Esophagus muscularis mucosa (tissue), 4 donors: Measurements from ENCODE around the gene ARL15. TPM values are rescaled to one million over a fixed set of nuclear protein-coding genes. Genes with fewer than 3 reads are reported as not detected.

Source experiments
- DNase-seq: peaks from one replicate; pipeline ENCODE4 v3.0.0-alpha.2; 2017; ENCODE audit errors: extremely low spot score
- H3K27ac ChIP-seq, 4 donors: fragments of 200-600 bp; sonication (generic); replicated peaks in 1 of 4; 1 replicate in 3 of 4; 2 replicates in 1 of 4; pipeline ENCODE4 v1.5.1; 2016 to 2019; ENCODE audit warnings: mild to moderate bottlenecking in 1 of 4
- H3K27me3 ChIP-seq, 4 donors: fragments of 200-600 bp; sonication (generic); one replicate each; pipeline versions ENCODE4 v1.5.1 to v1.6.0; 2016 to 2019
- H3K36me3 ChIP-seq, 4 donors: fragments of 200-600 bp; sonication (generic); one replicate each; pipeline ENCODE4 v1.5.1; 2016 to 2019
- H3K4me1 ChIP-seq, 4 donors: fragments of 200-600 bp; sonication (generic); one replicate each; pipeline ENCODE4 v1.5.1; 2016 to 2019
- H3K4me3 ChIP-seq, 4 donors: fragments of 200-600 bp; sonication (generic); 1 replicate in 2 of 4; 2 replicates in 2 of 4; pipeline ENCODE4 v1.5.1; 2016 to 2019; ENCODE audit warnings: mild to moderate bottlenecking in 4 of 4, moderate library complexity in 1 of 4
- H3K9me3 ChIP-seq, 4 donors: fragments of 200-600 bp; sonication (generic); 1 replicate in 3 of 4; 2 replicates in 1 of 4; pipeline ENCODE4 v1.5.1; 2016 to 2019
- EP300 ChIP-seq: sonication (generic); formaldehyde crosslinking; IDR thresholded peaks from one replicate; pipeline ENCODE4 v1.6.1; 2017; ENCODE audit warnings: antibody characterized with exemption
- POLR2A ChIP-seq: fragments of 450-650 bp; IDR thresholded peaks from one replicate; pipeline ENCODE4 v1.6.1; 2017; ENCODE audit warnings: antibody characterized with exemption, moderate library complexity, mild to moderate bottlenecking, low read depth
- POLR2AphosphoS5 ChIP-seq, 2 donors: sonication (generic); formaldehyde crosslinking; IDR thresholded peaks; one replicate each; pipeline ENCODE4 v1.6.1; 2017; ENCODE audit warnings: antibody characterized with exemption in 2 of 2
- WGBS: methylation state at CpG from one replicate; pipeline ENCODE4 v1.1.5; 2018; 5-methylcytosine and 5-hydroxymethylcytosine counted together
- intact Hi-C: fragments of 100-400 bp; cut with DNase I; formaldehyde crosslinking; loops from one replicate; pipeline ENCODE4 v1.15.1; 2023
- total RNA-seq, 4 donors: library from RNA; depleted of rRNA; stranded (reverse); fragments of >200 nt; gene quantifications; one replicate each; pipeline versions ENCODE4 v1.1.0 to v1.2.1, GENCODE V29; 2016
- TF ChIP-seq, protein P1 (sequence below), 3 experiments: fragments of 200-600 bp in 2 of 3; fragments of 450-650 bp in 1 of 3; sonication (generic) in 2 of 3; IDR thresholded peaks; one replicate each; pipeline ENCODE4 v1.5.1; 2017 to 2019; ENCODE audit warnings: antibody characterized with exemption in 3 of 3, mild to moderate bottlenecking in 2 of 3, moderate library complexity in 1 of 3

ARL15 gene
- total RNA-seq, 4 donors from 2014 or later = 11.6 to 21.6 (median 16.5) TPM

DNA sequence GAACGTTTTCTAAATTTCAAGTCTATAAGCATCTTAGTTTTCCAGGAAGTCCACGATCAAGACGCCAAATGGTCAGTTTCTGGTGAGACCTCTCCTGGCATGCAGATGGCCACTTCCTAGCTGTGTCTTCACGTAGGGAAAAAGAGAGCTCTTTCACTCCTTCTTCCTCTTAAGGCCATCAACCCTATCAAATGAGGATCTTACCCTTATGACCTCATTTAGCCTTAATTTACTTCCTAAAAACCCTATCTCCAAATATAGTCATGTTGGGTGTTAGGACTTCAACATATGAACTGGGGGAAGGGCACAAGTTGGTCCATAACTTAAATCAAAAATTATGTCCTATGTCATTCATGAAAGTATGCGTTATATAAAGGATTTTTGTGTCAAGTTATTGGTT, 229.5 kb downstream of the ARL15 start:
- Histone ChIP-seq H3K27me3 (no peaks in the 10 kb centered on the region), H3K4me3 (no peak overlapping the region), H3K36me3 (no peaks in the 10 kb centered on the region), H3K4me1 (no peaks in the 10 kb centered on the region), H3K9me3 (no peaks in the 10 kb centered on the region), H3K27ac (no peak overlapping the region)
- no peak for TF ChIP-seq EP300
- TF ChIP-seq POLR2A = no peak
- TF ChIP-seq POLR2AphosphoS5 (IDR thresholded peaks at IDR 0.05) = no peak
- TF ChIP-seq, protein P1, sequence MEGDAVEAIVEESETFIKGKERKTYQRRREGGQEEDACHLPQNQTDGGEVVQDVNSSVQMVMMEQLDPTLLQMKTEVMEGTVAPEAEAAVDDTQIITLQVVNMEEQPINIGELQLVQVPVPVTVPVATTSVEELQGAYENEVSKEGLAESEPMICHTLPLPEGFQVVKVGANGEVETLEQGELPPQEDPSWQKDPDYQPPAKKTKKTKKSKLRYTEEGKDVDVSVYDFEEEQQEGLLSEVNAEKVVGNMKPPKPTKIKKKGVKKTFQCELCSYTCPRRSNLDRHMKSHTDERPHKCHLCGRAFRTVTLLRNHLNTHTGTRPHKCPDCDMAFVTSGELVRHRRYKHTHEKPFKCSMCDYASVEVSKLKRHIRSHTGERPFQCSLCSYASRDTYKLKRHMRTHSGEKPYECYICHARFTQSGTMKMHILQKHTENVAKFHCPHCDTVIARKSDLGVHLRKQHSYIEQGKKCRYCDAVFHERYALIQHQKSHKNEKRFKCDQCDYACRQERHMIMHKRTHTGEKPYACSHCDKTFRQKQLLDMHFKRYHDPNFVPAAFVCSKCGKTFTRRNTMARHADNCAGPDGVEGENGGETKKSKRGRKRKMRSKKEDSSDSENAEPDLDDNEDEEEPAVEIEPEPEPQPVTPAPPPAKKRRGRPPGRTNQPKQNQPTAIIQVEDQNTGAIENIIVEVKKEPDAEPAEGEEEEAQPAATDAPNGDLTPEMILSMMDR (IDR thresholded peaks at IDR 0.05) = no peak
- DNase-seq = no peak
- intact Hi-C loops = no loop called here
- 80% methylated on average over 5 of the region's 5 CpGs for WGBS

- DNase-seq = no peak
- 72% methylated on average over 2 of the region's 2 CpGs for WGBS
- intact Hi-C loops = no loop called here
- TF ChIP-seq, protein P1 (IDR thresholded peaks at IDR 0.05) = no peak
- no peak for TF ChIP-seq POLR2A
- TF ChIP-seq POLR2AphosphoS5 (IDR thresholded peaks at IDR 0.05) = no peak
- no peak for TF ChIP-seq EP300
- Histone ChIP-seq H3K4me1 (no peaks in the 10 kb centered on the region), H3K27ac (no peak overlapping the region), H3K4me3 (no peak overlapping the region), H3K9me3 (no peaks in the 10 kb centered on the region), H3K36me3 (peaks cover 0 to 5% (median 0%) of the 10 kb centered on the region in 4 donors), H3K27me3 (no peaks in the 10 kb centered on the region)
Measured at GRCh38 chr5:54073735-54074134, 236.6 kb downstream of the ARL15 start.

DNA sequence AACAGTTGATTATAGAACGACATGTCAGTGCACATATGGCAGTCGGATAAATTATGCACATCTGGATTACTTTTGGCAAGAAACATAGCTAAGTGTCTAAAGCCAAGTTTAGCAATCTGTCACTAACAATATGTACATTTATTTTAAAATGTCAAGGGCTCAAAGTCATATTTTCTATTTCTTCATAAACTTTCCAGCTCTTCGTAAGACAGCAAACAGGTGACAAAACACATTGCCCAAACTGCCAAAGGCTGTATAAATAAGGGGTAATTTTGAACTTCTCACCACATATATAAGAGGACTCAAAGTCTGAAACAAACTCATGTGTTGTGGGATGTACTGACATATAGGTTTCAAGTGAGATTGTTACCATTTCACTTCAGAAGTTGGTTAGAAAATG, 237.2 kb downstream of the ARL15 start:
- Histone ChIP-seq H3K27ac (no peak overlapping the region), H3K4me3 (no peak overlapping the region), H3K27me3 (no peaks in the 10 kb centered on the region), H3K36me3 (peaks cover 0 to 5% (median 0%) of the 10 kb centered on the region in 4 donors), H3K9me3 (no peaks in the 10 kb centered on the region), H3K4me1 (no peaks in the 10 kb centered on the region)
- no peak for DNase-seq
- TF ChIP-seq POLR2A (no peak), POLR2AphosphoS5 (IDR thresholded peaks at IDR 0.05) (no peak), EP300 (no peak)
- TF ChIP-seq, protein P1 (IDR thresholded peaks at IDR 0.05) = no peak
- 60% methylated on average over 3 of the region's 3 CpGs for WGBS
- intact Hi-C loops = no loop called here

- H3K27me3 ChIP-seq = no peaks in the 10 kb centered on the region
- no peaks in the 10 kb centered on the region for H3K4me1 ChIP-seq
- no peaks in the 10 kb centered on the region for H3K9me3 ChIP-seq
- intact Hi-C loops = no loop called here
- no peak overlapping the region for H3K4me3 ChIP-seq
- no peak for DNase-seq
- TF ChIP-seq POLR2AphosphoS5 (IDR thresholded peaks at IDR 0.05) (no peak), POLR2A (no peak), EP300 (no peak)
- TF ChIP-seq, protein P1 (IDR thresholded peaks at IDR 0.05) = no peak
- 94% methylated on average over 2 of the region's 2 CpGs for whole genome bisulfite sequencing
- H3K27ac ChIP-seq = no peak overlapping the region
- H3K36me3 ChIP-seq = peaks cover 0 to 5% (median 0%) of the 10 kb centered on the region in 4 donors
Measured at GRCh38 chr5:54066433-54066832, 243.9 kb downstream of the ARL15 start.

- TF ChIP-seq POLR2AphosphoS5 (IDR thresholded peaks at IDR 0.05) = no peak
- TF ChIP-seq, protein P1 (IDR thresholded peaks at IDR 0.05) = no peak
- TF ChIP-seq EP300 = no peak
- TF ChIP-seq POLR2A = no peak
- H3K27me3 ChIP-seq = no peaks in the 10 kb centered on the region
- H3K4me1 ChIP-seq = no peaks in the 10 kb centered on the region
- DNase-seq = no peak
- H3K9me3 ChIP-seq = no peaks in the 10 kb centered on the region
- H3K27ac ChIP-seq = no peak overlapping the region
- no peaks in the 10 kb centered on the region for H3K36me3 ChIP-seq
- 93% methylated on average over 3 of the region's 3 CpGs for WGBS
- intact Hi-C loops = no loop called here
- no peak overlapping the region for H3K4me3 ChIP-seq
Measured at GRCh38 chr5:54063817-54064216, 246.6 kb downstream of the ARL15 start.
